HG03280 (cell line): ENCODE data around the gene GPR153.
"Not testable (repeated sequence)": the region's sequence is repeated elsewhere in the genome, so short reads cannot be mapped to it uniquely, and the experiment has no call there.

ENCODE experiments used
- ATAC-seq: cut with Tn5 transposase; IDR thresholded peaks from one replicate; pipeline ENCODE4 v1.9.1; 2021; ENCODE audit warnings: mild to moderate bottlenecking, moderate library complexity; ENCODE audit not compliant: unreplicated experiment

The GPR153 gene

DNA sequence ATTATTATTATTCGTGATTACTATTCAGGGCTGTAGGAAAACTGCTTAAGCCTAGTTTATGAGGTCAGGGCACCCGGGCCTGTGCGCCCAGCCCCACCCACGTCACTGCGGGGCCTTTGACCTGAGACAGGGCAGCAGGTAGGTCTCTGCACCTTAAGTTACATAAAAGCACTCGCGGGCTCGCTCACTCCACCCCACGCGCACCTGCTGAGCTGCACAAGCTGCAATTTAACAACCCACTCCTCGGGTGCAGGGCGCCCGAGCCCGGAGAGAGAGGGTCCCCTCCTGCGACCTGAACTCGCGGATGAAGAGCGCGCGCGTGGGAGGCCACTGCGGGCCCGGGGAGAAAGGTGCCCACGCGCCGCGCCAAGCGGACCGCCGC lies 25.6 kb downstream of the GPR153 start:
- no peak for ATAC-seq

DNA sequence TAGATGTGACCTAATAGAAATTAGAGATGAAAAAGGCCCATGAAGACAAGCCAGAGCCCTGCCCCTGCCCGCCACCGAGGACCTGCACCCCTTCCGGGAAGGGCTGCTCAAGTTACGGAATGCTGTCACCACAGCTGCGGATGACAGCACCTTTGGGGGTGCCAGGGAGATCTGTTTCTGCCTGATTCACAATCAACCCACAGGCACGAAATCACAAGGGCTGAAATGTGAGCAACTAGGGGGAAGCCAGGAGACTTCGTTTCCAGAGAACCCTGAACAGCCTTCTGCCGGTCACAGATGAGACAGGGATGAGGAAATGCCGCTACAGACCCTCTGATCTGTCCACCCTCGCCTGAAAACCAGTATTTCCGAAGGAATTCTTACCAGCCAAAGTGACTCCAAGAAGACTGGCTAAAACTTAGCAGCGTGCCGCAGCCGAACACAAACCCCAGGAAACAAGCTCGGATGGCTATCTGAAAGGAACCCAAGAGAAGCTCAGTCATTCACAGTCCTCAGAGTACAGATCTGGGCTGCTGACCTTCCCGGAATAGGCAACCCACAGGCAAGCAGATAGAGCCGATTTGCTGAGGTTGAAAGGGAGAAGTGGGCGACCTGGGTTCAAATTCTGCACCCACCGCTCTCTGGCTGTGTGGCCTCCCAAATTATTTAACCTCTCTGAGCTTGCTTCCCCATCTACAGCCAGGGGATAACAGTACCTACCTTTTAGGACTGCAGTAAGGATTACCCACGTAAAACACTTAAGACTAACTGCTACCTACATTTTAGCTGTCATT lies 26.2 kb downstream of the GPR153 start:
- ATAC-seq, result no peak

DNA sequence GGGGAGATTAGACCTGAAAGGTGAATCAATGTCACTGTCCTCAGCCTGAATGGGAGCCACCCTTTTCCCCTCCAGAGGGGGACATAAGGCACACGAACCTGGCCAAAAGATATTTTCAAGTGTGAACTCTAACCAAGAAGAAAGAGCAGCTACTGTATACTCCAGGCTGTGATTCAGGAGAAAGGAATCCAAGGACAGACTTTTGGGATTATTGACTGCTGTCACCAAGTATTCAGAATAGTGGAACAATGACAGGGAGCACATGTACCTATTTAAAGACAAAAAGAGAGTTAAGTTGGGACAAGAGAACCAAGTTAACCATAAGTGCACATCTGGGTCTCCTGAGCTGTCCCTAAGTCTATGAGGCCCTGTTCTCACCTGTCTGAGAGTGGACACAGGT lies 27.5 kb downstream of the GPR153 start:
- ATAC-seq, result no peak

DNA sequence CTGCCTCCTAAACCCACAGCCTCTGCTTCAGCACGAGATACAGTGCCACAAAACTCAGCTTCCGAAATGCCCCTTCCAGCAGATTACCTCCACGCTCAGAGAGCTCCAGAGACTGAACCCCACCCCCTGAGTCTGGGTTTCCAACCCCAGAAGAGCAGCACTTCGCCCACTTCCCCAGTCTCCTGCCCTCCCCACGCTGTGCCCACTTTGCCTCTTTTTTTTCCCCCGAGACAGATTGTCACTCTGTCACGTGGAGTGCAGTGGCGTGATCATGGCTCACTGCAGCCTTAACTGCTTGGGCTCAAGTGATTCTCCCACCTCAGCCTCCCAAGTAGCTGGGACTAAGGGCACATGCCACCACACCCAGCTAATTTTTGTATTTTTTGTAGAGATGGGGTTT lies 35.2 kb downstream of the GPR153 start:
- ATAC-seq, result no peak

DNA sequence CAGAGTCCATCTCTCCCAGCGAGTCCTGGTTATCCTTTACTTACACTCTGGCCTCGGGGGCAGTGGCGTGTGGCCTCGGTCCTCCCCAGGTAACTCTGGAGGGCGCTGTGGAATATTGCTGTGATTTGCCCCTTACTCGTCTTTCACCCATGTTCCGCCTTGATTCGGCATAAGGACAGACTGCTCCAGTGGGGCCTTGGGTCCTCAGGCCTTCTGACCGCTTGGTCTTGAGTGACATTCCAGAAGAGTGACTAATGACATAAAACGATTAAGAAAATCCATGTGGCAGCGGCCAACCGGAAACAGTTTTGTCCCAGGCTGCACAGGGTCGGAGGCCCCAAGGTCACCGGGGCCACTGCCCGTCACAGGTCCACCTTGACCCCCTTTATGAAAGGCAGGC lies 36.2 kb downstream of the GPR153 start:
- no peak for ATAC-seq

DNA sequence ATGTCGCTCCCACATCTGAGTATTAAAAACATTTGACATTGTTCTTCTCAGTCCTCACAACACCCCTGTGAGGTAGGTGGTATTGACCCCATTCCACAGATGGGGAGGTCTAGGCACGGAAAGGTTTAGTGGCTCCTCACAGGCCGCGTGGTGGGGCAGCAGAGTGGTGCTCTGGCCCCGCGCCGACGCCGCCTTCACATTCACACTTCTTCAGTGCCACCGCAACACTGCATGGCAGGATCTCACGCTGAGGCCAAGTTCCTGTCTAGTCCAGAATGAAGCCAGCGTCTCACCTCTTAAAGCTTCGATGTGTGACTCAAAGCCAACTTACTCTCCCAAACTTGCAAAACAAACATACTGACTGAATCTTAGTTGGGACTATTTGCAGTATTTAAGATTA lies 37.3 kb downstream of the GPR153 start:
- ATAC-seq, result no peak

DNA sequence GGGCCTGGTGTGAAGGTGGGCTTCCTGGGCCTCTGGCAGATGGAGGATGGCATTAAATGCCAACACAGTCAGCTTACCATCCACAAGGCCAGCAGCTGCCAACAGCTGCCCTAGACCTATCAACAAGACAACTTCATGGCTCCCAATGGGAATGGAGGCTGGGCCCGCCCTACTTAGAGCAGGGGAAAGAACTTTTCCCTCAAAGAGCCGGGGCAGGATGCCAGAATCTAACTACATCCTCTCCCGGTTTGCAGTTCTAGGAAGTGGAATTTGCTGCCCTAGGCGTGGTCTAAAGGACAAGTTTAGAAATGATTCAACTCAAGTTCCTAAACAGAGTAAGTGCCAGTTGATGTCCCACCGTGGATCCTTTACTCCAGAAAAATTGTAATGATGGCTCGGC lies 38.3 kb downstream of the GPR153 start:
- no peak for ATAC-seq

DNA sequence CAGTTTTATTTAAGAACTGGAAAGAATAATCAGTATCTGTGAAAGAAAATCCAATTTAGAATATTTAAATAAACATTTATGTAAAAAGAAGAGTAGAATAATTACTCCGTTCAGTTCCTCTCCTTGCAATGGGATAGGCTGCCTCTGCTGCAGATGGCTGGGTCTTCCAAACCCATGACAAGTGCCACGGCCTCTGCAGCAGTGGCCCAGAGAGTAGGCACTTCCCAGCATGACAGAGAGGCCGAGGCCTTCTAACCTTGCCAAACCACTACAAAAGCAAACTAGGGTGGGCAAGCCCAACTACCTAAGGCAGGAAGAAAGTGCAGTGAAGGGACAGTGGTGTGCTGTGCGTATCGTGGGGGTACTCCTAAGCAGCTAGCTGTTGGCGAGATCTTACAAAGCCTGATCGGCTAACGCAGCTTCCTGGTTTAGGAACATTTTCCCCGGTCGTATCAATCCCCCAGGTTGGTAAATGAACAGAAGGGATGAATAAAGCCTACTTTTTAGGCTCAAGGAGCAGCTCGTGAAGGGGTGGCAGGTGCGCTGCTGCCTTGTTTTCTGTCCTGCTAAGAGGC lies 39.6 kb downstream of the GPR153 start:
- no peak for ATAC-seq

DNA sequence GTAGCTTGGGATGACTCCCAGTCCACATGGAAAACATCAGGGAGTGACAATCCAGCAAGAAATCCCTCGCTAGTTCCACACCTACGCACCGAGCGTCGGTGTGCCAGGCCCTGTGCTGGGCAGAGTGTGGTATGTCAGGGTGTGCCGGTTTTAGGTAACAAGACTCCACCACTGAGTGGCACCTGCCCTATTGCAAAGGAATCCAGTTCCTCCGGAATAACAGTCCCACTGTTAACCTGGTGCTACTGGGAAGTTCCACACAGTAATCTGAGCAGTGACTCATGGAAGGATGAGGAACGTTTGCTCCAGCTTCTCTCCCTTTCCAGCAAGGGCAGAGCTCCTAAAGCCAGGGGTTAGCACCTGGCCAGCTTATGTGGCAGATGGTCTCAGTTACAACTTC lies 40.7 kb downstream of the GPR153 start:
- ATAC-seq, result no peak

DNA sequence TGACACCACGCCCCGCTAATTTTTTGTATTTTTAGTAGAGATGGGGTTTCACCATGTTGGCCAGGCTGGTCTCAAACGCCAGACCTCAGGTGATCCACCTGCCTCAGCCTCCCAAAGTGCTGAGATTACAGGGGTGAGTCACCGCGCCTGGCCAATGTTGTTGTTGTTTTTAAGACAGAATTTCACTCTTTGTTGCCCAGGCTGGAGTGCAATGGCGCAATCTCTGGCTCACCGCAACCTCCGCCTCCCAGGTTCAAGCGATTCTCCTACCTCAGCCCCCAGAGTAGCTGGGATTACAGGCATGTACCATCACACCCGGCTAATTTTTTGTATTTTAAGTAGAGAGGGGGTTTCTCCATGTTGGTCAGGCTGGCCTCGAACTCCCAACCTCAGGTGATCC lies 41.3 kb downstream of the GPR153 start:
- ATAC-seq, result not testable (repeated sequence)

DNA sequence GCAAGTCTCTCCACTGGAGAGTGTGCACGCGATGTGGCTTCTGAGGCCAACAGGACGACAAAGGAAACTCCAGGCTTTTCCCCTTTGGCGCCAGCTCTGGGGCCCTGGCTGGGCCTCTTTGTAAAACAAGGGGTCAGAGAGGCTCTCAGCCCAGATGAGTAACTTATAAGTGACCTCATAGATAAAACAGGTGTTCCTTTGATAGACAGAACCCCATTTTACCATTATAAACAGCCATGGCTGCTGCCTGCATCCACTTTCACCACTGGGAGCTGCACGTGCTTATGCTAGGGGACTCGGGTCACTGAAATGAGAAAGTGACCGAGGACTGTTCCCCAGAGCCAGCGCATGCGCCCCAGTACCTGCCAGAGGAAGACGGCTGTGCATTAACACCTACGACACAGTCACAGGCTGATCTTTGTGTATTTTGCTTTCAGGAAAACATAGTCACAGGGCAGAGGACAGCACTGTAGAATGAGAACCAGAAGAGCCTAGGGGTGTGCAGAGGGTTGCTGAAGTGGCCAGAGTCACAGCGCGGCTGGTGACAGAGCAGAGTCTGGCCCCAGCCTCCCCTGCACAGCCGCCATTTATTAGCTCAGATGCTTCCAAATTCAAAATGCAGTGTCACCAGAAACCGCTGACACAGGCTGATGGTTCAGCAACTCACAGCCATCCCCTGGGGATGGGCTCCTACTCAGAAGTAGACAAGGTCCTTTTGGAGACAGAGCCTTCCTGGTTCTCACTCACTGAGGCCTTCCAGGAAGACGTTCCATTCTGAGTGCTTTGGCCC lies 42.3 kb downstream of the GPR153 start:
- no peak for ATAC-seq

DNA sequence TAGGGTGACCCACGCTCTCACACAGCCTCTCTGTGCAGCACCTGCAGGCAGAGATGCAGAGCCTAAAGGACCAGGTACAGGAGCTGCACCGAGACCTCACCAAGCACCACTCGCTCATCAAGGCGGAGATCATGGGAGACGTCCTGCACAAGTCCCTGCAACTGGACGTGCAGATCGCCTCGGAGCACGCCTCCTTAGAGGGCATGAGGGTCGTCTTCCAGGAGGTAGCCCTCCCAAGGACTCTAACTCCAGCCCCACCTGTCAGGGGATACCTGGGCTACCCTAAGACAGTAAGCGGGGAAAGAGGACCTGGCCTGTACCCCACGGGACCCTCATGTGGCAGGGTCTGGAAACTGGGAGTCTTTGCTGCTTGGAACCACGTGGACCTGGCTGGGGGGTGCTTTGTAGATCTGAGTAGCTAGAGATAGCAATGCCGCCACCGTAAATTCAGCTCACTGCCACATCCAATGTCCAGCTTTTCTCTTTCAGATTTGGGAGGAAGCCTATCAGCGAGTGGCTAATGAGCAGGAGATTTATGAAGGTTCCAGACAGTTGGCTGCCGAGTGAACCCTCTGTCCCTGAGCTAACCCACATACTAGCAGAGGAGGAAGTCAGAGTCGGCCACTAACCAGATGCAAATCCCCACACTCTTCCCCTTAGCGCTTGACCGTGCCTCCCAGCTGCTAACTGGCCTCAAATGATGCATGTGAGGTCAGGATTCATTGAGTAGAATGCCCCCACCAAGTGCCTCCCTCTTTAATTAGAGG lies 48.5 kb downstream of the GPR153 start:
- ATAC-seq, result no peak

DNA sequence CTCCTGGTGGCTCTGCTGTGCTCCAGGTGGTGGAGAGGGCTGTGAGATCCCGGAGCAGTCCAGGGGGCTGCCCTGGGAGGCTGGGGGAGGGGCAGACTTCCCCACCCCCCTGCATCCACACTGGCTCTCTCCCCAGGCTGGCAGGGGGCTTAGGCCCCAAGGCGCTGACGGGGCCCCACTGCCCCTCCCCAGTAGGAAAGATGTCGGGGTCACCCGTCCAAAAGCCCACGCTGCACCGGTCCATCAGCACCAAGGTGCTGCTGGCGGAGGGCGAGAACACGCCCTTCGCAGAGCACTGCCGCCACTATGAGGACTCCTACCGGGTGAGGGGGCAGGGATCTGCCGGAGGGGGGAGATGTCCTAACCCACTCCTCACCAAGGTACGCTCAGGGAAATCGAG lies 49.2 kb downstream of the GPR153 start:
- no peak for ATAC-seq

DNA sequence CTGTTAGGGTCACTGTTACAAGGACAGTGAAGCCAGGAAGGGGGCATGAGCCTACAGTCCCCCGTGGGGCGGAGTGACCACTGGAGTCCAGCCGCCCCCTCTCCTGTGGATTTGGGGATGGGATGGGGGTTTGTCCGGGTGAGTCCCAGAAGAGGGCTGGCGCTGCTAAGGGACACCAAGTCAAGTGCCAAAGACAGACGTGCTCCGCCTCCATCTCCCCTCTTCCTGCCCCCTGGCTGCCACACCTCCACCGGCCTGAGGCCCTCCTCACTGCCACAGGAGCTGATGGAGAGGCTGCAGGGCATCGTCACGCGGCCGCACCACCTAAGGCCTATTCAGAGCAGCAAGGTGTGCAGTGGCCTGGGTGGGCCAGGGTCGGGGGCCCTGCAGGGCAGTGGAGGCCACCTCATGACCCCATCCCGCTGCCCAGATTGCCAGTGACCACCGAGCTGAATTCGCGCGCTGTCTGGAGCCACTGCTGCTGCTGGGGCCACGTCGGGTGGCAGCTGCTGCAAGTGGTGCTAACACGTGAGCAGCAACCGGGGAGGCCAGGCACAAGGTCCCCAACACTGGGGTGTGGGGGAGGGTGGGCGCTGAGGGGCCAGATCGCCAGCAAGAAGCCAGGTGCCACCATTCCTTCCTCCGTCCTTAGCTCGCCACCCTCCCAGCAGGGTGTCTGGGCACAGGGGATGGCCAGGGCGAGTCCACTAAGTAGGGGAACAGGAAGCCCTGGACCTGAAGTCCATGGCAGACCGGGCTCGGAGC lies 50.1 kb downstream of the GPR153 start:
- no peak for ATAC-seq

DNA sequence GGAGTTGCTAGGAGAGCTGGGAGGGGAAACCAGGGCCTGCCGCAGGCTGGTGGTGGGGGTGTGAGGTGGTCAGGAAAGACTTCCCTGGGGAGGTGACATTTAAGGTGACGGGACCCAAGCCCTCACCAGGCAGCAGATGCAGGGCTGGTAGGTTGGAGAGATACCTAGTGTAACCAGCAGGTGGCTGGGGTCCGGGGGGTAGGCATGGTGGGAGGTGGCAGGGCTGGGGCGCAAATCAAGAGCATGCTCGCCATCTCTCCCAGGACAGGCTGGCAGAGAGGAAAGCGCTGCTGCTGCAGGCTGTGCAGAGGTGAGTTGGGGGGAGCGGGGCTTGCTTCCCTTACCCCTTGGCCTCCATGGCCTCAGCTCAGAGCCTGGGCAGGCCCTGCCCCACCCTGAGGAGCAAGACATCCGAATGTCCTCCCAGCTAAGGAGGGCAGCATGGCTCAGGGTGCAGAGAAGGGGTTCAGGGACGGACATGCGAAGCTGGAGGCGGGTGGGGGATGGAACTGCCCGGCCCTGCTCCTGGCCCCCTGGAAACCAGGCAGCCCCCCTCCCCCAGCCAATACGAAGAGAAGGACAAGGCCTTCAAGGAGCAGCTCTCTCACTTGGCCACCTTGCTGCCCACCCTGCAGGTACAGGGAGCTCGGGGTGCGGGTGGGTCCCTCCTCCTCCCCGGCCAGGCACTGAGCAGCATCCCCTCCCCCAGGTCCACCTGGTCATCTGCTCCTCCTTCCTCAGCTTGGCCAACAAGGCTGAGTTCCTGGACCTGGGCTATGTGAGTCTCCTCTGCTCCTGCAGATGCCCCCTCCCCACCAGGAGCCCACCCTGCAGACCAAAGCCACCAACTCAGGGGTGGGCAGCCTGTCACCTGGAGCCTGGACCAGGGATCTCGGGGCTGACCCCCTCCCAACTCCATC lies 51.0 kb downstream of the GPR153 start:
- no peak for ATAC-seq

DNA sequence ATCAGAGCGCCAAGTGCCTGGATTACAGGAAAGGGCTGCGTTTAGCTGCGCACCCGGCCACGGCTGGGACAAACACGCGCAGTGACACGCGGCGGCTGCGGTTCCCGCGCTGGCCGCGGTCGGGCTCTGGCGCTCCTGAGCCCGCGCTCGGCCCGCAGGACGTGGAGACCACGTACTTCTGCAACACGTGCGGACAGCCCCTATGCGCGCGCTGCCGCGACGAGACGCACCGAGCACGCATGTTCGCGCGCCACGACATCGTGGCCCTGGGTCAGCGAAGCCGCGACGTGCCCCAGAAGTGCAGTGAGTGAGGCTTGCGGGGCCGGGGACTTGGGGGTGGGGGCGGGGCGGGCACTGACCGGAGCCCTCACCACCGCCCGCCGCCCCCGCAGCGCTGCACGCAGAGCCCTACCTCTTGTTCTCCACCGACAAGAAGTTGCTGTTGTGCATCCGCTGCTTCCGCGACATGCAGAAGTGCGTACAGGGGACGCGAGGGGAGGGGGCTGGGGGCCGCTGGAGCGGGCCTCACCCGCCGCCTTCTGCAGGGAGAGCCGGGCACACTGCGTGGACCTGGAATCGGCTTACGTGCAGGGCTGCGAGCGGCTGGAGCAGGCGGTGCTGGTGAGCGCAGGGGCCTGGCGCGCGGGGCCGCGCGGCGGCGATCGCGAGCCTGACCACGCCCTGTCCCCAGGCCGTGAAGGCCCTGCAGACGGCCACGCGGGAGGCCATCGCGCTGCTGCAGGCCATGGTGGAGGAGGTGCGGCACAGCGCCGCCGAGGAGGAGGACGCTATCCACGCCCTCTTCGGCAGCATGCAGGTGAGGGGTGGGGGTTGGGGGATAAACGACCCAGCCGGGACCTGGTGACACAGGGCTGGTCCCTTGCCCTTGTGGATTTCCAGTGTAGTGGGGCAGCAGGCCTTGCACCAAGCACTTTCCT lies 51.9 kb downstream of the GPR153 start:
- ATAC-seq, result no peak

DNA sequence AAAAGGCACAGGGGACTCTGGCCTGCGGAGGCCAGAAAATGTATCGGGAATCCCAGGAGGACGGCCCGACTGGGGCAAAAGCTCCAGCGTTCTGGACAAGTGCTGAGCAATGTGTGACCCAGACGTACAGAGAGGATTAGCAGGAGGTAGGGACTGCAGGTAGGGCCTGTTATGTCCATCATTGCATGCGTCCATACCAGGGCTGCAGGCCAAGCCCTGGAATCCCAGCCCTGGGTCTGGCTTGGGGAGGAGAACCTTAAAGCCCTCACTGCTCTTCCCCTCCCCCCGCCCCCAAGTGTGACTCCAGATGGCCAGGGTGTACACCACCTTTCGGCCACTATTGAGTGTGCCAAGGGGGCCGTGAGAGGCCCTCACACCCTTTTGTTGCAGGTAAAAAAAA lies 53.0 kb downstream of the GPR153 start:
- ATAC-seq, result no peak

DNA sequence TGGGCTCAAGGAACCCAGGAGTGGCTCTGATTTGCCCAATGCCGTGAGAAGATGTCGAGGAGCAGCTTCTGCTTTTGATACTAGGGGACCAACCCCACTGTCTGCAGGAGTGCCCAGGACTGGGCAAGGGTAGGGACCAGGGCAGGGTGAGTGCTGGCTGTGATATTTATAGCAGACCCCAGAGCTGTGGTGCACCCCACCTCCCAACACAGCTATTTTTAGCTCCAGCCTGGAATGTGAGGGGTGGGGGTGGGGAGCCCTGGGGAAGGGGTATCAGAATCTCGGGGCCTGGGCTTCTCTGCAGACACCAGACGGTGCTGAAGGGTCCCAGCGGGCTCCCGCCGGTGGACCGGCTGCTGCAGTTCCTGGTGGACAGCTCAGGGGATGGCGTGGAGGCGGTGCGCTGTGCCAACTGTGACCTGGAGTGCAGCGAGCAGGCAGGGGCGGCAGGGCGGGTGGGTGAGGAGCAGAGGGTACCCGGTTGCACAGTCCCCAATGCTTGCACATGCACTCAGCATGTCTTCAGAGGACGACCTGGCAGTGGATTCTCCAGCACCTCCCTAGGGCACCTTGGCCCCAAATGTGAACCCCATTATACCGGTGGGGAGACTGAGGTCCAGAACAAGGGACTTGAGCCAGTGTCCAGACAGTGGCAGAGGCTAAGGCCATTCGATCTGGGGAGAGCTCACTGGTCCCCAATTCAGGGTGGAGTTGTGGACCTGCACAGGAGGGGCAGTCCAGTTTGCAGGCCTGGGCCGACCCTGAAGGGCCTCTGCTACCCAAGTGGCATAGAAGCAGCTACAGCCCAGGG lies 53.6 kb downstream of the GPR153 start:
- no peak for ATAC-seq
